Ovary (tissue), 9 donors: ENCODE data around the gene RGS3. TPM values are rescaled to one million over a fixed set of nuclear protein-coding genes. Genes with fewer than 3 reads are reported as not detected.
A peak's percentile ranks its signal among the peaks of the same experiment; 100 is the strongest.

ENCODE experiments used
- DNase-seq, 5 donors: peaks; one replicate each; pipeline ENCODE4 v3.0.0-alpha.2; 2019 to 2020
- H3K27ac ChIP-seq, 2 donors: fragments of 200-600 bp; one replicate each; pipeline versions ENCODE4 v1.5.1 to v1.8.0; 2019 to 2022
- H3K27me3 ChIP-seq: fragments of 200-600 bp; one replicate; pipeline ENCODE4 v1.8.0; 2022
- H3K36me3 ChIP-seq: fragments of 200-600 bp; sonication (generic); one replicate; pipeline ENCODE4 v1.5.1; 2019
- H3K4me1 ChIP-seq: one replicate; pipeline ENCODE4 v1.8.1; 2013; ENCODE audit warnings: mild to moderate bottlenecking, moderate library complexity; ENCODE audit not compliant: insufficient read depth
- H3K4me3 ChIP-seq: fragments of 200-600 bp; sonication (generic); one replicate; pipeline ENCODE4 v1.5.1; 2017
- H3K9me3 ChIP-seq, 2 donors: fragments of 200-600 bp in 1 of 2; sonication (generic) in 1 of 2; one replicate each; pipeline versions ENCODE4 v1.5.1 to v1.8.1; 2013 to 2019; ENCODE audit warnings: mild to moderate bottlenecking in 1 of 2, moderate library complexity in 1 of 2
- EP300 ChIP-seq: sonication (generic); formaldehyde crosslinking; IDR thresholded peaks from one replicate; pipeline ENCODE4 v1.6.1; 2017; ENCODE audit warnings: antibody characterized with exemption
- POLR2A ChIP-seq: fragments of 450-650 bp; IDR thresholded peaks from one replicate; pipeline ENCODE4 v1.6.1; 2017; ENCODE audit warnings: antibody characterized with exemption, mild to moderate bottlenecking, moderate library complexity
- WGBS, 3 donors: extraction: QIAGEN DNeasy Blood & Tissue Kit in 1 of 3; methylation state at CpG; one replicate each; pipeline versions ENCODE4 v1.1.5 to v1.1.7; 2013 to 2017; 5-methylcytosine and 5-hydroxymethylcytosine counted together
- intact Hi-C, 4 donors: fragments of 100-400 bp; cut with DNase I; formaldehyde crosslinking; loops; one replicate each; pipeline versions ENCODE4 v1.11.0 to v1.15.1; 2022 to 2023
- polyA plus RNA-seq, 2 donors: library from polyadenylated mRNA; stranded (reverse); fragments of 200-250 nt in 1 of 2; fragments of 350-450 nt in 1 of 2; fragmentation: Illumina TruSeq in 1 of 2; extraction: RNeasy Lipid Tissue Mini Kit (QIAGEN cat#74804) in 1 of 2; gene quantifications; one replicate each; pipeline ENCODE4 v1.2.3, GENCODE V29; 2013 to 2014
- total RNA-seq, 7 donors: library from RNA; depleted of rRNA in 2 of 7; stranded (reverse); fragments of >200 nt in 2 of 7; fragmentation: NEBNext Ultra II Directional in 3 of 7; extraction: Animal tissue kit (Norgen Biotek cat#: 25700) in 3 of 7; gene quantifications; one replicate each; pipeline versions ENCODE4 v1.1.0 to v1.2.4, GENCODE V29; 2016 to 2023
- TF ChIP-seq, protein P1 (sequence below), 3 donors: fragments of 450-650 bp in 2 of 3; fragments of 200-600 bp in 1 of 3; IDR thresholded peaks; one replicate each; pipeline versions ENCODE4 v1.5.1 to v1.8.0; 2016 to 2022; ENCODE audit warnings: antibody characterized with exemption in 3 of 3, mild to moderate bottlenecking in 1 of 3
- donor health status: DM: no; HTN: no; CAD: no; lungs with moderate emphysema.
- donor health status: DM: no; HTN: no; CAD: no.
- donor health status: Bipolar disorder and iron deficiency.
- donor health status: DM: yes; HTN: yes; CAD: no.
- donor health status: DM: no; HTN: no; CAD: no.
- donor health status: DM: yes; HTN: yes; CAD: no.

RGS3 gene
- total and polyA plus RNA-seq, 9 donors = 6.1 to 49.3 (median 15.4) TPM

DNA sequence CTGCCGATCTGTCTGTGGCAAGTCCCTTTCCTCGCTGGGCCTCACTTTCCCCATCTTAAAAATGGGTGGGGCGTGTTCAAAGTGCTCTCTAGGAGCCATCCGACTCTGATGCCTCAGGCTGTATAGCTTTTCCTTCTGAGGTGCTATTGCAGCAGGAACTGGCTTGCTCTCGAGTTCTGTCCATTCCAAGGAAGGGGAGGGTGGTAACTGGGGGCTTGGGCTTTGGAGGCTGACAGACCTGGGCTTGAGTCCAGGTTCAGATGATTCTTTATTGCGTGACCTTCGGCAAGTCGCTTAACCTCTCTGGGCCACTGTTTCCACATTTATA is 139.5 kb downstream of the RGS3 start:
- WGBS, 3 donors = 75 to 81% (median 76%) methylated on average over 8 of the region's 8 CpGs
- DNase-seq = no peak
- peaks cover 14% of the 10 kb centered on the region for H3K4me1 ChIP-seq
- H3K27me3 ChIP-seq = no peaks in the 10 kb centered on the region
- intact Hi-C loops = no loop called here
- no peak overlapping the region for H3K4me3 ChIP-seq
- H3K27ac ChIP-seq = no peak overlapping the region
- TF ChIP-seq POLR2A (no peak), EP300 (no peak)
- TF ChIP-seq, protein P1, sequence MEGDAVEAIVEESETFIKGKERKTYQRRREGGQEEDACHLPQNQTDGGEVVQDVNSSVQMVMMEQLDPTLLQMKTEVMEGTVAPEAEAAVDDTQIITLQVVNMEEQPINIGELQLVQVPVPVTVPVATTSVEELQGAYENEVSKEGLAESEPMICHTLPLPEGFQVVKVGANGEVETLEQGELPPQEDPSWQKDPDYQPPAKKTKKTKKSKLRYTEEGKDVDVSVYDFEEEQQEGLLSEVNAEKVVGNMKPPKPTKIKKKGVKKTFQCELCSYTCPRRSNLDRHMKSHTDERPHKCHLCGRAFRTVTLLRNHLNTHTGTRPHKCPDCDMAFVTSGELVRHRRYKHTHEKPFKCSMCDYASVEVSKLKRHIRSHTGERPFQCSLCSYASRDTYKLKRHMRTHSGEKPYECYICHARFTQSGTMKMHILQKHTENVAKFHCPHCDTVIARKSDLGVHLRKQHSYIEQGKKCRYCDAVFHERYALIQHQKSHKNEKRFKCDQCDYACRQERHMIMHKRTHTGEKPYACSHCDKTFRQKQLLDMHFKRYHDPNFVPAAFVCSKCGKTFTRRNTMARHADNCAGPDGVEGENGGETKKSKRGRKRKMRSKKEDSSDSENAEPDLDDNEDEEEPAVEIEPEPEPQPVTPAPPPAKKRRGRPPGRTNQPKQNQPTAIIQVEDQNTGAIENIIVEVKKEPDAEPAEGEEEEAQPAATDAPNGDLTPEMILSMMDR (IDR thresholded peaks at IDR 0.05) = no peak
- no peaks in the 10 kb centered on the region for H3K36me3 ChIP-seq
- H3K9me3 ChIP-seq = no peaks in the 10 kb centered on the region

DNA sequence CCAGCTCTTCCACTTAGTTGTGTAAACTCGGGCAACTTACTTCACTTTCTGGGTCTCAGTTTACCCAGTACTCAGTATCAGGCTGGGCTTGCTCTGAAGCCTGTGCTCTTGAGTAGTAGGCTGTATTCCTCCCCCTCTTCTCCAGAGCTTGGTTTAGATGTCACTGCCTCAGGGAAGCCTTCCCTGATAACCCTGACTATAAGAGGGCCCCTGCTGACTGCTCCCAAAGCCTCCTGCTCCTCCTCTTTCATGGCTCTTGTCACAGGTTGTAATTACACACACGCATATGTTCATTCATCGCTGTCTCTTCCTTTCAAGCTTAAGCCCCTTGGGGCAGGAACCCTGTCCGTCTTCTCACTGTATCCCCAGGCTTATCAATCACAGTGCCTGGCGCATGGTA is 140.2 kb downstream of the RGS3 start:
- peak in 1 of 5 donors; percentile 8 for DNase-seq
- Histone ChIP-seq H3K4me3 (no peak overlapping the region), H3K4me1 (peaks cover 14% of the 10 kb centered on the region), H3K27ac (no peak overlapping the region), H3K27me3 (no peaks in the 10 kb centered on the region), H3K36me3 (no peaks in the 10 kb centered on the region), H3K9me3 (no peaks in the 10 kb centered on the region)
- intact Hi-C loops = no loop called here
- WGBS, 3 donors = 93 to 97% (median 97%) methylated on average over 5 of the region's 5 CpGs
- TF ChIP-seq EP300 (no peak), POLR2A (no peak)
- TF ChIP-seq, protein P1 (IDR thresholded peaks at IDR 0.05) = no peak

DNA sequence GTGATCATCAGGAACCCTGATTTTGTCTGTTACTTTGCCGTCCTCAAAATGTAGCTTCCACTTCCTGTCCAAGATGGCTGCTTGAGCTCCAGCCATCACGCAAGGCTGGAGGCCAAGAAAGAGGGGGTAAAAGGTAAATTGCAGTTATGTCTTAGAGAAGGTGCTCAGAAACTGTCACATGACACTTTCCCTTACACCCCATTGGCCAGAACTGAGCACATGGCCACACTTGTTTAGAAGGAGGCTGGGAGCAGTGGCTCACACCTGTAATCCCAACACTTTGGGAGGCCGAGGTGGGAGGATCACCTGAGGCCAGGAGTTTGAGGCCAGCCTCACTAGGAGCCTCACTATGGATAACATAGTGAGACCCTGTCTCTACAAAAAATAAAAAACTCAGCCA is 140.9 kb downstream of the RGS3 start:
- intact Hi-C loops = no loop called here
- peaks cover 15% of the 10 kb centered on the region for H3K4me1 ChIP-seq
- TF ChIP-seq, protein P1 (IDR thresholded peaks at IDR 0.05) = no peak
- no peak for TF ChIP-seq POLR2A
- no peak for TF ChIP-seq EP300
- no peaks in the 10 kb centered on the region for H3K9me3 ChIP-seq
- H3K36me3 ChIP-seq = no peaks in the 10 kb centered on the region
- H3K27me3 ChIP-seq = no peaks in the 10 kb centered on the region
- peak in 1 of 5 donors; percentile 7 for DNase-seq
- no peak overlapping the region for H3K27ac ChIP-seq
- 86 to 94% (median 88%) methylated on average over 3 of the region's 3 CpGs for WGBS, 3 donors
- no peak overlapping the region for H3K4me3 ChIP-seq

DNA sequence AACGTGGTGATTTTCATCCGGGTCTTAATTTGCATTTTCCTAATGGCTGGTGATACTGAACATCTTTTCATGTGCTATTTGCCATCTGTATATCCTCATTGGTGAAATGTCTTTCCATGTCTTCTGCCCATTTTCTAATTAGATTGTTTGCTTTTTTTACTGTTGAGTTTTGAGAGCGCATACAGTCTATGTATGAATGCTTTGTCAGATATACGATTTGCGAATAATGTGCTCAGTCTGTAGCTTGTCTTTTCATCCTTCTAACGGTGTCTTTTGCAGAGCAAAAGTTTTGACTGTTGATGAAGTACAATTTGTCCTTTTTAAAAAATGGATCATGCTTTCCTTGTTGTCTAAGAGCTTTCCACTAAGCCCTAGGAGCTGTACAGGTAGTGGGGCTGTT is 143.0 kb downstream of the RGS3 start:
- TF ChIP-seq, protein P1 (IDR thresholded peaks at IDR 0.05) = no peak
- TF ChIP-seq POLR2A (no peak), EP300 (no peak)

More for the DNA sequence above, 143.0 kb downstream of the RGS3 start:
- Histone ChIP-seq H3K4me3 (no peak overlapping the region), H3K27me3 (no peaks in the 10 kb centered on the region), H3K4me1 (peaks cover 15% of the 10 kb centered on the region), H3K9me3 (no peaks in the 10 kb centered on the region), H3K27ac (no peak overlapping the region), H3K36me3 (no peaks in the 10 kb centered on the region)
- intact Hi-C loops = no loop called here
- 71 to 77% (median 76%) methylated on average over 6 of the region's 6 CpGs for WGBS, 3 donors
- DNase-seq = no peak
